Activated naive CD8-positive, alpha-beta T cell treated with anti-CD3 and anti-CD28 coated beads, Interleukin-2, amount 10 ng/mL, durations not matched to agents 7 days and 5 days (primary cell): ENCODE results near the gene CTSE. TPM values are rescaled to one million over a fixed set of nuclear protein-coding genes. Genes with fewer than 3 reads are reported as not detected.

Experiments
- ATAC-seq: fragments of 150-1000 bp; cut with Tn5 transposase; one replicate; pipeline ENCODE4 v1.10.0; 2021; ENCODE audit warnings: low read depth, moderate library complexity
- POLR2A ChIA-PET: fragments of 350-600 bp; sonication (Branson Sonifier 250); formaldehyde crosslinking; loops from one replicate; lab custom pipeline; 2021; ENCODE audit warnings: antibody characterized with exemption; lab: Charles Lee
- DNase-seq: peaks from one replicate; pipeline ENCODE4 v3.0.0; 2021
- H3K27ac Mint-ChIP-seq: one replicate; pipeline ENCODE4 v1.8.0; 2022; ENCODE audit warnings: mild to moderate bottlenecking, mixed read lengths
- H3K27me3 Mint-ChIP-seq: one replicate; pipeline ENCODE4 v1.8.0; 2022; ENCODE audit warnings: mild to moderate bottlenecking, moderate library complexity, mixed read lengths
- H3K36me3 Mint-ChIP-seq: one replicate; pipeline ENCODE4 v1.8.0; 2021; ENCODE audit warnings: mild to moderate bottlenecking, mixed read lengths
- H3K4me1 Mint-ChIP-seq: one replicate; pipeline ENCODE4 v1.8.0; 2021; ENCODE audit warnings: mixed read lengths
- H3K4me3 Mint-ChIP-seq: one replicate; pipeline ENCODE4 v1.8.0; 2022; ENCODE audit warnings: mild to moderate bottlenecking, moderate library complexity, mixed read lengths
- H3K9me3 Mint-ChIP-seq: one replicate; pipeline ENCODE4 v1.8.0; 2021; ENCODE audit warnings: mixed read lengths
- total RNA-seq, 2 experiments: library from RNA; stranded (reverse); gene quantifications; one replicate each; pipeline ENCODE4 v1.2.3, GENCODE V29; 2021

CTSE gene
- total RNA-seq, 2 experiments from 2014 or later: not detected

GRCh38 chr1:206020393-206021007 lies 3.2 kb downstream of the CTSE start:
- peaks cover 18% of the 10 kb centered on the region for H3K27me3 Mint-ChIP-seq
- POLR2A ChIA-PET: no interaction called here
- H3K36me3 Mint-ChIP-seq: no peaks in the 10 kb centered on the region

GRCh38 chr1:206015071-206015470 lies 8.6 kb downstream of the CTSE start:
- Mint-ChIP-seq H3K27ac (no peak overlapping the region), H3K27me3 (peaks cover 15% of the 10 kb centered on the region), H3K4me1 (peaks cover 19% of the 10 kb centered on the region), H3K4me3 (no peak overlapping the region), H3K9me3 (no peaks in the 10 kb centered on the region), H3K36me3 (peaks cover 2% of the 10 kb centered on the region)
- DNase-seq (no peak), ATAC-seq (no peak)
- POLR2A ChIA-PET: no interaction called here

More at GRCh38 chr1:206020393-206021007, 3.2 kb downstream of the CTSE start:
- Mint-ChIP-seq H3K9me3 (no peaks in the 10 kb centered on the region), H3K4me3 (no peak overlapping the region), H3K27ac (no peak overlapping the region), H3K4me1 (peaks cover 4% of the 10 kb centered on the region)
- no peak for ATAC-seq
- no peak for DNase-seq

GRCh38 chr1:206014601-206015000 lies 9.1 kb downstream of the CTSE start:
- Mint-ChIP-seq H3K4me1 (peaks cover 19% of the 10 kb centered on the region), H3K27me3 (peaks cover 15% of the 10 kb centered on the region), H3K9me3 (no peaks in the 10 kb centered on the region), H3K4me3 (no peak overlapping the region), H3K27ac (no peak overlapping the region), H3K36me3 (peaks cover 2% of the 10 kb centered on the region)
- POLR2A ChIA-PET: no interaction called here
- ATAC-seq (no peak), DNase-seq (no peak)

- POLR2A ChIA-PET: no interaction called here
- no peak for DNase-seq
- H3K4me3 Mint-ChIP-seq: no peak overlapping the region
- peak overlapping the region; percentile 55 for H3K27ac Mint-ChIP-seq
- peaks cover 2% of the 10 kb centered on the region for H3K36me3 Mint-ChIP-seq
- peaks cover 21% of the 10 kb centered on the region for H3K4me1 Mint-ChIP-seq
- no peaks in the 10 kb centered on the region for H3K9me3 Mint-ChIP-seq
- peaks cover 8% of the 10 kb centered on the region for H3K27me3 Mint-ChIP-seq
- no peak for ATAC-seq
Measured at GRCh38 chr1:206013026-206013795, 10.5 kb downstream of the CTSE start.

- Mint-ChIP-seq H3K4me3 (peak overlapping the region; percentile 63), H3K27ac (peak overlapping the region; percentile 84)
Measured at GRCh38 chr1:206012086-206012859, 11.4 kb downstream of the CTSE start.

GRCh38 chr1:206011057-206011456 lies 12.6 kb downstream of the CTSE start:
- ATAC-seq: no peak
- POLR2A ChIA-PET: no interaction called here
- no peak overlapping the region for H3K27ac Mint-ChIP-seq
- no peak overlapping the region for H3K4me3 Mint-ChIP-seq
- no peaks in the 10 kb centered on the region for H3K27me3 Mint-ChIP-seq
- peaks cover 2% of the 10 kb centered on the region for H3K36me3 Mint-ChIP-seq
- H3K9me3 Mint-ChIP-seq: no peaks in the 10 kb centered on the region
- peaks cover 21% of the 10 kb centered on the region for H3K4me1 Mint-ChIP-seq
- DNase-seq: no peak

More at GRCh38 chr1:206012086-206012859, 11.4 kb downstream of the CTSE start:
- Mint-ChIP-seq H3K9me3 (no peaks in the 10 kb centered on the region), H3K4me1 (peaks cover 21% of the 10 kb centered on the region), H3K27me3 (no peaks in the 10 kb centered on the region), H3K36me3 (peaks cover 2% of the 10 kb centered on the region)
- peak; percentile 47 for DNase-seq
- POLR2A ChIA-PET: no interaction called here
- ATAC-seq: peak; percentile 97

GRCh38 chr1:206010060-206010459 lies 13.6 kb downstream of the CTSE start:
- H3K27me3 Mint-ChIP-seq: no peaks in the 10 kb centered on the region
- no peak for ATAC-seq

GRCh38 chr1:206006946-206007345 lies 16.7 kb downstream of the CTSE start:
- Mint-ChIP-seq H3K9me3 (no peaks in the 10 kb centered on the region), H3K36me3 (no peaks in the 10 kb centered on the region), H3K27me3 (no peaks in the 10 kb centered on the region), H3K4me1 (peaks cover 10% of the 10 kb centered on the region), H3K27ac (no peak overlapping the region), H3K4me3 (no peak overlapping the region)
- no peak for ATAC-seq
- no peak for DNase-seq
- POLR2A ChIA-PET: no interaction called here

More at GRCh38 chr1:206010060-206010459, 13.6 kb downstream of the CTSE start:
- POLR2A ChIA-PET: no interaction called here
- no peak overlapping the region for H3K27ac Mint-ChIP-seq
- peaks cover 21% of the 10 kb centered on the region for H3K4me1 Mint-ChIP-seq
- H3K4me3 Mint-ChIP-seq: no peak overlapping the region
- DNase-seq: no peak
- no peaks in the 10 kb centered on the region for H3K9me3 Mint-ChIP-seq
- peaks cover 2% of the 10 kb centered on the region for H3K36me3 Mint-ChIP-seq

GRCh38 chr1:206005778-206006180 lies 17.9 kb downstream of the CTSE start:
- no peaks in the 10 kb centered on the region for H3K27me3 Mint-ChIP-seq
- no peaks in the 10 kb centered on the region for H3K36me3 Mint-ChIP-seq
- no peak overlapping the region for H3K4me3 Mint-ChIP-seq
- DNase-seq (no peak), ATAC-seq (no peak)
- no peak overlapping the region for H3K27ac Mint-ChIP-seq
- POLR2A ChIA-PET: no interaction called here
- H3K4me1 Mint-ChIP-seq: peaks cover 8% of the 10 kb centered on the region
- no peaks in the 10 kb centered on the region for H3K9me3 Mint-ChIP-seq

GRCh38 chr1:206005234-206005633 lies 18.5 kb downstream of the CTSE start:
- Mint-ChIP-seq H3K9me3 (no peaks in the 10 kb centered on the region), H3K4me1 (peaks cover 8% of the 10 kb centered on the region), H3K27ac (no peak overlapping the region), H3K27me3 (no peaks in the 10 kb centered on the region), H3K36me3 (no peaks in the 10 kb centered on the region), H3K4me3 (no peak overlapping the region)
- POLR2A ChIA-PET: no interaction called here
- ATAC-seq (no peak), DNase-seq (no peak)

- H3K27ac Mint-ChIP-seq: no peak overlapping the region
- POLR2A ChIA-PET: no interaction called here
- no peaks in the 10 kb centered on the region for H3K27me3 Mint-ChIP-seq
- no peaks in the 10 kb centered on the region for H3K9me3 Mint-ChIP-seq
- DNase-seq (no peak), ATAC-seq (no peak)
- H3K4me3 Mint-ChIP-seq: no peak overlapping the region
- H3K36me3 Mint-ChIP-seq: no peaks in the 10 kb centered on the region
- peaks cover 8% of the 10 kb centered on the region for H3K4me1 Mint-ChIP-seq
Measured at GRCh38 chr1:206004826-206005225, 18.9 kb downstream of the CTSE start.

- no peak for DNase-seq
- no peak for ATAC-seq
- Mint-ChIP-seq H3K27ac (peak overlapping the region; percentile 17), H3K9me3 (no peaks in the 10 kb centered on the region), H3K4me3 (no peak overlapping the region), H3K36me3 (no peaks in the 10 kb centered on the region), H3K4me1 (peaks cover 7% of the 10 kb centered on the region), H3K27me3 (no peaks in the 10 kb centered on the region)
- POLR2A ChIA-PET: no interaction called here
Measured at GRCh38 chr1:206003854-206004800, 19.6 kb downstream of the CTSE start.
